ENCODE results near the gene SKI. TPM values are rescaled to one million over a fixed set of nuclear protein-coding genes. Genes with fewer than 3 reads are reported as not detected.

Gene SKI
- total and polyA plus RNA-seq, 2 experiments from 2014 or later = 9.3 to 66.8 TPM

DNA sequence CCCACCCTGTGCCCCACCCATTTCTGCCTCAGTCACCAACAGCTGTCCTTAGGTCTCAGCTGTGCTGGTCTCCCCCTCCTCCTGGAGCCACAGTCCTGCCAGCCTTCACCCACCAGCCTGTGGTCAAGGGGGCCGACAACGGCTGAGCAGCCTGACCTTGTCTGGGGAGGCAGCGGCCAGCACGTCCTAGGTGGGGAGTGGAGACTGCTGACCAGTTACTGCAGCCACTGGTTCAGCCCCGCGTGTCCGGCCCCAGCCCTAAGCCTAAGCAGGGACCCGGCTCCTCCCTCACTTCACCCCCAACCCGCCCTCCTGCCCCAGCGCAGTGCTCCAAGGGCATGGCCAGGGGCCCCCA, 84.0 kb downstream of the SKI start:
- Histone ChIP-seq H3K27me3 (ENCODE audit: insufficient read depth) (no peaks in the 10 kb centered on the region), H3K27ac (ENCODE audit: low read depth) (no peak overlapping the region), H4K20me1 (replicated peaks; ENCODE audit: insufficient read depth) (peaks cover 10% of the 10 kb centered on the region), H2AFZ (no peak overlapping the region), H3K4me3 (no peak overlapping the region), H3K4me2 (no peak overlapping the region), H3F3A (replicated peaks; ENCODE audit: low read depth) (peaks cover 15% of the 10 kb centered on the region), H3K4me1 (ENCODE audit: insufficient read depth) (peaks cover 9% of the 10 kb centered on the region), H3K9me2 (ENCODE audit: insufficient read depth) (no peaks in the 10 kb centered on the region), H3K79me2 (replicated peaks; ENCODE audit: insufficient read depth) (peaks cover 11% of the 10 kb centered on the region), H3K36me3 (ENCODE audit: insufficient read depth) (0 out of 2 replicates have a peak, but pooled peaks cover 5% of the 10 kb centered on the region)
- H3K27ac Mint-ChIP-seq = no peak overlapping the region
- DNase-seq (ENCODE audit: low spot score) (no peak), ATAC-seq (no peak)
- H3K27me3 Mint-ChIP-seq (ENCODE audit: insufficient read depth, low read depth, poor library complexity) = peaks cover 18% of the 10 kb centered on the region
- H3K4me3 Mint-ChIP-seq = no peak overlapping the region
- H3K9me3 Mint-ChIP-seq = no peaks in the 10 kb centered on the region
- no peak for TF ChIP-seq ZNF114 (CRISPR knock-in tag; IDR thresholded peaks at IDR 0.05)
- TF ChIP-seq EZH2phosphoT487 (IDR thresholded peaks at IDR 0.05; ENCODE audit: unreplicated experiment) = no peak
- no peak for TF ChIP-seq POLR2AphosphoS5 (IDR thresholded peaks at IDR 0.05; ENCODE audit: low read depth)
- no peak for TF ChIP-seq CREB1 (CRISPR knock-in tag; IDR thresholded peaks at IDR 0.05; ENCODE audit: low read depth)
- TF ChIP-seq EZH2 (IDR thresholded peaks at IDR 0.05; ENCODE audit: low read depth, unreplicated experiment) = no peak
- TF ChIP-seq CTCF (conservative IDR thresholded peaks at IDR 0.05; ENCODE audit: low read depth in 2 of 2) = no peak
- no peak for TF ChIP-seq STAT1 (IDR thresholded peaks at IDR 0.05; ENCODE audit: unreplicated experiment)
- TF ChIP-seq, protein P1, sequence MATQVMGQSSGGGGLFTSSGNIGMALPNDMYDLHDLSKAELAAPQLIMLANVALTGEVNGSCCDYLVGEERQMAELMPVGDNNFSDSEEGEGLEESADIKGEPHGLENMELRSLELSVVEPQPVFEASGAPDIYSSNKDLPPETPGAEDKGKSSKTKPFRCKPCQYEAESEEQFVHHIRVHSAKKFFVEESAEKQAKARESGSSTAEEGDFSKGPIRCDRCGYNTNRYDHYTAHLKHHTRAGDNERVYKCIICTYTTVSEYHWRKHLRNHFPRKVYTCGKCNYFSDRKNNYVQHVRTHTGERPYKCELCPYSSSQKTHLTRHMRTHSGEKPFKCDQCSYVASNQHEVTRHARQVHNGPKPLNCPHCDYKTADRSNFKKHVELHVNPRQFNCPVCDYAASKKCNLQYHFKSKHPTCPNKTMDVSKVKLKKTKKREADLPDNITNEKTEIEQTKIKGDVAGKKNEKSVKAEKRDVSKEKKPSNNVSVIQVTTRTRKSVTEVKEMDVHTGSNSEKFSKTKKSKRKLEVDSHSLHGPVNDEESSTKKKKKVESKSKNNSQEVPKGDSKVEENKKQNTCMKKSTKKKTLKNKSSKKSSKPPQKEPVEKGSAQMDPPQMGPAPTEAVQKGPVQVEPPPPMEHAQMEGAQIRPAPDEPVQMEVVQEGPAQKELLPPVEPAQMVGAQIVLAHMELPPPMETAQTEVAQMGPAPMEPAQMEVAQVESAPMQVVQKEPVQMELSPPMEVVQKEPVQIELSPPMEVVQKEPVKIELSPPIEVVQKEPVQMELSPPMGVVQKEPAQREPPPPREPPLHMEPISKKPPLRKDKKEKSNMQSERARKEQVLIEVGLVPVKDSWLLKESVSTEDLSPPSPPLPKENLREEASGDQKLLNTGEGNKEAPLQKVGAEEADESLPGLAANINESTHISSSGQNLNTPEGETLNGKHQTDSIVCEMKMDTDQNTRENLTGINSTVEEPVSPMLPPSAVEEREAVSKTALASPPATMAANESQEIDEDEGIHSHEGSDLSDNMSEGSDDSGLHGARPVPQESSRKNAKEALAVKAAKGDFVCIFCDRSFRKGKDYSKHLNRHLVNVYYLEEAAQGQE (IDR thresholded peaks at IDR 0.05; ENCODE audit: unreplicated experiment) = no peak
- TF ChIP-seq, protein P2, sequence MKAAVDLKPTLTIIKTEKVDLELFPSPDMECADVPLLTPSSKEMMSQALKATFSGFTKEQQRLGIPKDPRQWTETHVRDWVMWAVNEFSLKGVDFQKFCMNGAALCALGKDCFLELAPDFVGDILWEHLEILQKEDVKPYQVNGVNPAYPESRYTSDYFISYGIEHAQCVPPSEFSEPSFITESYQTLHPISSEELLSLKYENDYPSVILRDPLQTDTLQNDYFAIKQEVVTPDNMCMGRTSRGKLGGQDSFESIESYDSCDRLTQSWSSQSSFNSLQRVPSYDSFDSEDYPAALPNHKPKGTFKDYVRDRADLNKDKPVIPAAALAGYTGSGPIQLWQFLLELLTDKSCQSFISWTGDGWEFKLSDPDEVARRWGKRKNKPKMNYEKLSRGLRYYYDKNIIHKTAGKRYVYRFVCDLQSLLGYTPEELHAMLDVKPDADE (IDR thresholded peaks at IDR 0.05) = no peak
- no peak for TF ChIP-seq ZNF331 (CRISPR knock-in tag; IDR thresholded peaks at IDR 0.05; ENCODE audit: low read depth)
- TF ChIP-seq, protein P3, sequence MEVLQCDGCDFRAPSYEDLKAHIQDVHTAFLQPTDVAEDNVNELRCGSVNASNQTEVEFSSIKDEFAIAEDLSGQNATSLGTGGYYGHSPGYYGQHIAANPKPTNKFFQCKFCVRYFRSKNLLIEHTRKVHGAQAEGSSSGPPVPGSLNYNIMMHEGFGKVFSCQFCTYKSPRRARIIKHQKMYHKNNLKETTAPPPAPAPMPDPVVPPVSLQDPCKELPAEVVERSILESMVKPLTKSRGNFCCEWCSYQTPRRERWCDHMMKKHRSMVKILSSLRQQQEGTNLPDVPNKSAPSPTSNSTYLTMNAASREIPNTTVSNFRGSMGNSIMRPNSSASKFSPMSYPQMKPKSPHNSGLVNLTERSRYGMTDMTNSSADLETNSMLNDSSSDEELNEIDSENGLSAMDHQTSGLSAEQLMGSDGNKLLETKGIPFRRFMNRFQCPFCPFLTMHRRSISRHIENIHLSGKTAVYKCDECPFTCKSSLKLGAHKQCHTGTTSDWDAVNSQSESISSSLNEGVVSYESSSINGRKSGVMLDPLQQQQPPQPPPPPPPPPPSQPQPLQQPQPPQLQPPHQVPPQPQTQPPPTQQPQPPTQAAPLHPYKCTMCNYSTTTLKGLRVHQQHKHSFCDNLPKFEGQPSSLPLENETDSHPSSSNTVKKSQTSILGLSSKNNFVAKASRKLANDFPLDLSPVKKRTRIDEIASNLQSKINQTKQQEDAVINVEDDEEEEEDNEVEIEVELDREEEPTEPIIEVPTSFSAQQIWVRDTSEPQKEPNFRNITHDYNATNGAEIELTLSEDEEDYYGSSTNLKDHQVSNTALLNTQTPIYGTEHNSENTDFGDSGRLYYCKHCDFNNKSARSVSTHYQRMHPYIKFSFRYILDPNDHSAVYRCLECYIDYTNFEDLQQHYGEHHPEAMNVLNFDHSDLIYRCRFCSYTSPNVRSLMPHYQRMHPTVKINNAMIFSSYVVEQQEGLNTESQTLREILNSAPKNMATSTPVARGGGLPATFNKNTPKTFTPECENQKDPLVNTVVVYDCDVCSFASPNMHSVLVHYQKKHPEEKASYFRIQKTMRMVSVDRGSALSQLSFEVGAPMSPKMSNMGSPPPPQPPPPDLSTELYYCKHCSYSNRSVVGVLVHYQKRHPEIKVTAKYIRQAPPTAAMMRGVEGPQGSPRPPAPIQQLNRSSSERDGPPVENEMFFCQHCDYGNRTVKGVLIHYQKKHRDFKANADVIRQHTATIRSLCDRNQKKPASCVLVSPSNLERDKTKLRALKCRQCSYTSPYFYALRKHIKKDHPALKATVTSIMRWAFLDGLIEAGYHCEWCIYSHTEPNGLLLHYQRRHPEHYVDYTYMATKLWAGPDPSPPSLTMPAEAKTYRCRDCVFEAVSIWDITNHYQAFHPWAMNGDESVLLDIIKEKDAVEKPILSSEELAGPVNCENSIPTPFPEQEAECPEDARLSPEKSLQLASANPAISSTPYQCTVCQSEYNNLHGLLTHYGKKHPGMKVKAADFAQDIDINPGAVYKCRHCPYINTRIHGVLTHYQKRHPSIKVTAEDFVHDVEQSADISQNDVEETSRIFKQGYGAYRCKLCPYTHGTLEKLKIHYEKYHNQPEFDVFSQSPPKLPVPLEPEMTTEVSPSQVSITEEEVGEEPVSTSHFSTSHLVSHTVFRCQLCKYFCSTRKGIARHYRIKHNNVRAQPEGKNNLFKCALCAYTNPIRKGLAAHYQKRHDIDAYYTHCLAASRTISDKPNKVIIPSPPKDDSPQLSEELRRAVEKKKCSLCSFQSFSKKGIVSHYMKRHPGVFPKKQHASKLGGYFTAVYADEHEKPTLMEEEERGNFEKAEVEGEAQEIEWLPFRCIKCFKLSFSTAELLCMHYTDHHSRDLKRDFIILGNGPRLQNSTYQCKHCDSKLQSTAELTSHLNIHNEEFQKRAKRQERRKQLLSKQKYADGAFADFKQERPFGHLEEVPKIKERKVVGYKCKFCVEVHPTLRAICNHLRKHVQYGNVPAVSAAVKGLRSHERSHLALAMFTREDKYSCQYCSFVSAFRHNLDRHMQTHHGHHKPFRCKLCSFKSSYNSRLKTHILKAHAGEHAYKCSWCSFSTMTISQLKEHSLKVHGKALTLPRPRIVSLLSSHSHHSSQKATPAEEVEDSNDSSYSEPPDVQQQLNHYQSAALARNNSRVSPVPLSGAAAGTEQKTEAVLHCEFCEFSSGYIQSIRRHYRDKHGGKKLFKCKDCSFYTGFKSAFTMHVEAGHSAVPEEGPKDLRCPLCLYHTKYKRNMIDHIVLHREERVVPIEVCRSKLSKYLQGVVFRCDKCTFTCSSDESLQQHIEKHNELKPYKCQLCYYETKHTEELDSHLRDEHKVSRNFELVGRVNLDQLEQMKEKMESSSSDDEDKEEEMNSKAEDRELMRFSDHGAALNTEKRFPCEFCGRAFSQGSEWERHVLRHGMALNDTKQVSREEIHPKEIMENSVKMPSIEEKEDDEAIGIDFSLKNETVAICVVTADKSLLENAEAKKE (CRISPR knock-in tag; IDR thresholded peaks at IDR 0.05) = no peak
- TF ChIP-seq JUNB (IDR thresholded peaks at IDR 0.05; ENCODE audit: unreplicated experiment) = no peak
- TF ChIP-seq NANOG (IDR thresholded peaks at IDR 0.05; ENCODE audit: borderline replicate concordance) = no peak
- H3K4me1 Mint-ChIP-seq = peaks cover 20% of the 10 kb centered on the region
- peaks cover 21% of the 10 kb centered on the region for H3K36me3 Mint-ChIP-seq (ENCODE audit: low read depth)

All from GM23338 (cell line).